ENCODE data around the gene KLHL26. TPM values are rescaled to one million over a fixed set of nuclear protein-coding genes. Genes with fewer than 3 reads are reported as not detected.

The KLHL26 gene
- total and polyA plus RNA-seq, 4 donors, result 2.3 to 5.9 (median 2.4) TPM

DNA sequence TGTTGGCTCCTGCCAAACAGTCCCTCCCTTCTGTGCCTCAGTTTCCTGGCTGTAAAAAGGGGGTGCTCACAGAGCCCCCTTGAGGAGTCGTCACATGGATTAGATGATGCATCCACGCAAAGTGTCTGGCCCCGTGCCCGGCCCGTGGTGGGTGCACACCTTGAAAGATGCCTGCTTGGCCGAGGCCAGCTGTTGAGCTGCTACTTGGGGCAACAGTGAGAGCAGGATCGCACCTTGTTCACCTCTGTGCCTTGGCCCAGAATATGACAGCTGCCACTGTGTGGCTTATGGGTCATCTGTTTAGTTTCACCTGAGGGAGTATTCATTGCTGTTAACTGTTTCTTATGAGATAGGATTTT, 64.4 kb downstream of the KLHL26 start:
- peaks cover 4 to 20% (median 14%) of the 10 kb centered on the region in 4 donors for H3K4me1 ChIP-seq (ENCODE audit: control insufficient read depth in 4 of 4, insufficient read depth in 4 of 4, low read length in 3 of 4)
- H3K36me3 ChIP-seq (ENCODE audit: control insufficient read depth in 4 of 4, insufficient read depth in 3 of 4, low read depth in 1 of 4, low read length in 3 of 4), result no peaks in the 10 kb centered on the region
- no peak overlapping the region for H3K4me3 ChIP-seq (ENCODE audit: low read depth in 1 of 3, low read length in 3 of 3)
- WGBS, result 68% methylated on average over 7 of the region's 7 CpGs
- DNase-seq (ENCODE audit: low spot score), result no peak
- no peaks in the 10 kb centered on the region for H3K27me3 ChIP-seq (ENCODE audit: control insufficient read depth in 4 of 4, insufficient read depth in 4 of 4, low read length in 3 of 4)
- no peak overlapping the region for H3K9ac ChIP-seq (ENCODE audit: low read depth in 1 of 2, low read length in 2 of 2)
- H3K27ac ChIP-seq (ENCODE audit: low read depth in 1 of 2, low read length in 2 of 2), result no peak overlapping the region
- H3K9me3 ChIP-seq (ENCODE audit: control insufficient read depth in 4 of 4, low read length in 3 of 4), result no peaks in the 10 kb centered on the region
- TF ChIP-seq HNF4G (IDR thresholded peaks at IDR 0.05) (no peak), FOXA2 (IDR thresholded peaks at IDR 0.05) (no peak), NR2F2 (IDR thresholded peaks at IDR 0.05) (no peak), GABPA (IDR thresholded peaks at IDR 0.05 in 1 of 2, conservative IDR thresholded peaks at IDR 0.05 in 1 of 2) (no peak), FOXA1 (IDR thresholded peaks at IDR 0.05) (no peak), YY1 (IDR thresholded peaks at IDR 0.05) (no peak), JUND (IDR thresholded peaks at IDR 0.05) (no peak)
- TF ChIP-seq, protein P1, sequence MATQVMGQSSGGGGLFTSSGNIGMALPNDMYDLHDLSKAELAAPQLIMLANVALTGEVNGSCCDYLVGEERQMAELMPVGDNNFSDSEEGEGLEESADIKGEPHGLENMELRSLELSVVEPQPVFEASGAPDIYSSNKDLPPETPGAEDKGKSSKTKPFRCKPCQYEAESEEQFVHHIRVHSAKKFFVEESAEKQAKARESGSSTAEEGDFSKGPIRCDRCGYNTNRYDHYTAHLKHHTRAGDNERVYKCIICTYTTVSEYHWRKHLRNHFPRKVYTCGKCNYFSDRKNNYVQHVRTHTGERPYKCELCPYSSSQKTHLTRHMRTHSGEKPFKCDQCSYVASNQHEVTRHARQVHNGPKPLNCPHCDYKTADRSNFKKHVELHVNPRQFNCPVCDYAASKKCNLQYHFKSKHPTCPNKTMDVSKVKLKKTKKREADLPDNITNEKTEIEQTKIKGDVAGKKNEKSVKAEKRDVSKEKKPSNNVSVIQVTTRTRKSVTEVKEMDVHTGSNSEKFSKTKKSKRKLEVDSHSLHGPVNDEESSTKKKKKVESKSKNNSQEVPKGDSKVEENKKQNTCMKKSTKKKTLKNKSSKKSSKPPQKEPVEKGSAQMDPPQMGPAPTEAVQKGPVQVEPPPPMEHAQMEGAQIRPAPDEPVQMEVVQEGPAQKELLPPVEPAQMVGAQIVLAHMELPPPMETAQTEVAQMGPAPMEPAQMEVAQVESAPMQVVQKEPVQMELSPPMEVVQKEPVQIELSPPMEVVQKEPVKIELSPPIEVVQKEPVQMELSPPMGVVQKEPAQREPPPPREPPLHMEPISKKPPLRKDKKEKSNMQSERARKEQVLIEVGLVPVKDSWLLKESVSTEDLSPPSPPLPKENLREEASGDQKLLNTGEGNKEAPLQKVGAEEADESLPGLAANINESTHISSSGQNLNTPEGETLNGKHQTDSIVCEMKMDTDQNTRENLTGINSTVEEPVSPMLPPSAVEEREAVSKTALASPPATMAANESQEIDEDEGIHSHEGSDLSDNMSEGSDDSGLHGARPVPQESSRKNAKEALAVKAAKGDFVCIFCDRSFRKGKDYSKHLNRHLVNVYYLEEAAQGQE (IDR thresholded peaks at IDR 0.05), result no peak
- TF ChIP-seq, protein P2, sequence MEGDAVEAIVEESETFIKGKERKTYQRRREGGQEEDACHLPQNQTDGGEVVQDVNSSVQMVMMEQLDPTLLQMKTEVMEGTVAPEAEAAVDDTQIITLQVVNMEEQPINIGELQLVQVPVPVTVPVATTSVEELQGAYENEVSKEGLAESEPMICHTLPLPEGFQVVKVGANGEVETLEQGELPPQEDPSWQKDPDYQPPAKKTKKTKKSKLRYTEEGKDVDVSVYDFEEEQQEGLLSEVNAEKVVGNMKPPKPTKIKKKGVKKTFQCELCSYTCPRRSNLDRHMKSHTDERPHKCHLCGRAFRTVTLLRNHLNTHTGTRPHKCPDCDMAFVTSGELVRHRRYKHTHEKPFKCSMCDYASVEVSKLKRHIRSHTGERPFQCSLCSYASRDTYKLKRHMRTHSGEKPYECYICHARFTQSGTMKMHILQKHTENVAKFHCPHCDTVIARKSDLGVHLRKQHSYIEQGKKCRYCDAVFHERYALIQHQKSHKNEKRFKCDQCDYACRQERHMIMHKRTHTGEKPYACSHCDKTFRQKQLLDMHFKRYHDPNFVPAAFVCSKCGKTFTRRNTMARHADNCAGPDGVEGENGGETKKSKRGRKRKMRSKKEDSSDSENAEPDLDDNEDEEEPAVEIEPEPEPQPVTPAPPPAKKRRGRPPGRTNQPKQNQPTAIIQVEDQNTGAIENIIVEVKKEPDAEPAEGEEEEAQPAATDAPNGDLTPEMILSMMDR (IDR thresholded peaks at IDR 0.05; ENCODE audit: low read depth, low read length, missing input control), result no peak

DNA sequence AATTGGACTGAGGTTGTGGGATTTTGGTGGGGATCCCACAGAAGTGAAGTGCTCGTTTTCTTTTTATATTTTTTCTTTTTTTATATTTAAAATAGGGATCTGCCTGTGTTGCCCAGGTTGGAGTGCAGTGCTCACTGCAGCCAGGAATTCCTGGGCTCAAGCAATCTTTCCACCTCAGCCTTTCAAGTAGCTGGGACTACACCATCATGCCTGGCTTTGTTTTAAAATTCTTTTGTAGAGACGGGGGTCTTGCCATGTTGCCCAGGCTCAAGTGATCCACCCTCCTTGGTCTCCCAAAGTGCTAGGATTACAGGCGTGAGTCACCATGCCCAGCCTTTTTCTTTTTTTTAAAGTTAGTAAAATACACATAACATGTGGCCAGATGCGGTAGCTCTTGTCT, 67.2 kb downstream of the KLHL26 start:
- Histone ChIP-seq H3K27ac (ENCODE audit: low read depth in 1 of 2, low read length in 2 of 2) (no peak overlapping the region), H3K4me3 (ENCODE audit: low read depth in 1 of 3, low read length in 3 of 3) (no peak overlapping the region), H3K36me3 (ENCODE audit: control insufficient read depth in 4 of 4, insufficient read depth in 3 of 4, low read depth in 1 of 4, low read length in 3 of 4) (no peaks in the 10 kb centered on the region), H3K9ac (ENCODE audit: low read depth in 1 of 2, low read length in 2 of 2) (no peak overlapping the region), H3K9me3 (ENCODE audit: control insufficient read depth in 4 of 4, low read length in 3 of 4) (no peaks in the 10 kb centered on the region), H3K4me1 (ENCODE audit: control insufficient read depth in 4 of 4, insufficient read depth in 4 of 4, low read length in 3 of 4) (peaks cover 4 to 20% (median 14%) of the 10 kb centered on the region in 4 donors), H3K27me3 (ENCODE audit: control insufficient read depth in 4 of 4, insufficient read depth in 4 of 4, low read length in 3 of 4) (no peaks in the 10 kb centered on the region)
- TF ChIP-seq, protein P3, sequence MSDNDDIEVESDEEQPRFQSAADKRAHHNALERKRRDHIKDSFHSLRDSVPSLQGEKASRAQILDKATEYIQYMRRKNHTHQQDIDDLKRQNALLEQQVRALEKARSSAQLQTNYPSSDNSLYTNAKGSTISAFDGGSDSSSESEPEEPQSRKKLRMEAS (IDR thresholded peaks at IDR 0.05), result no peak
- TF ChIP-seq YY1 (IDR thresholded peaks at IDR 0.05) (no peak), GABPA (IDR thresholded peaks at IDR 0.05 in 1 of 2, conservative IDR thresholded peaks at IDR 0.05 in 1 of 2) (no peak), EGR1 (IDR thresholded peaks at IDR 0.05; ENCODE audit: low read depth in 2 of 2) (no peak), HNF4G (IDR thresholded peaks at IDR 0.05) (no peak), RXRA (IDR thresholded peaks at IDR 0.05) (no peak), SP1 (IDR thresholded peaks at IDR 0.05) (no peak), JUND (IDR thresholded peaks at IDR 0.05) (no peak)
- TF ChIP-seq, protein P1 (IDR thresholded peaks at IDR 0.05), result no peak
- TF ChIP-seq, protein P4, sequence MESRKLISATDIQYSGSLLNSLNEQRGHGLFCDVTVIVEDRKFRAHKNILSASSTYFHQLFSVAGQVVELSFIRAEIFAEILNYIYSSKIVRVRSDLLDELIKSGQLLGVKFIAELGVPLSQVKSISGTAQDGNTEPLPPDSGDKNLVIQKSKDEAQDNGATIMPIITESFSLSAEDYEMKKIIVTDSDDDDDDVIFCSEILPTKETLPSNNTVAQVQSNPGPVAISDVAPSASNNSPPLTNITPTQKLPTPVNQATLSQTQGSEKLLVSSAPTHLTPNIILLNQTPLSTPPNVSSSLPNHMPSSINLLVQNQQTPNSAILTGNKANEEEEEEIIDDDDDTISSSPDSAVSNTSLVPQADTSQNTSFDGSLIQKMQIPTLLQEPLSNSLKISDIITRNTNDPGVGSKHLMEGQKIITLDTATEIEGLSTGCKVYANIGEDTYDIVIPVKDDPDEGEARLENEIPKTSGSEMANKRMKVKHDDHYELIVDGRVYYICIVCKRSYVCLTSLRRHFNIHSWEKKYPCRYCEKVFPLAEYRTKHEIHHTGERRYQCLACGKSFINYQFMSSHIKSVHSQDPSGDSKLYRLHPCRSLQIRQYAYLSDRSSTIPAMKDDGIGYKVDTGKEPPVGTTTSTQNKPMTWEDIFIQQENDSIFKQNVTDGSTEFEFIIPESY (IDR thresholded peaks at IDR 0.05), result no peak
- DNase-seq (ENCODE audit: low spot score), result no peak
- 94% methylated on average over 4 of the region's 4 CpGs for WGBS

Measured in liver (tissue), 9 donors.